GM19468 (cell line): Measurements from ENCODE around the gene MYO1G.

Experiments used
- ATAC-seq: cut with Tn5 transposase; IDR thresholded peaks from one replicate; pipeline ENCODE4 v1.9.1; 2021; ENCODE audit warnings: mild to moderate bottlenecking, moderate library complexity, moderate number of reproducible peaks; ENCODE audit not compliant: unreplicated experiment; ENCODE audit errors: extremely low read depth

MYO1G gene

DNA sequence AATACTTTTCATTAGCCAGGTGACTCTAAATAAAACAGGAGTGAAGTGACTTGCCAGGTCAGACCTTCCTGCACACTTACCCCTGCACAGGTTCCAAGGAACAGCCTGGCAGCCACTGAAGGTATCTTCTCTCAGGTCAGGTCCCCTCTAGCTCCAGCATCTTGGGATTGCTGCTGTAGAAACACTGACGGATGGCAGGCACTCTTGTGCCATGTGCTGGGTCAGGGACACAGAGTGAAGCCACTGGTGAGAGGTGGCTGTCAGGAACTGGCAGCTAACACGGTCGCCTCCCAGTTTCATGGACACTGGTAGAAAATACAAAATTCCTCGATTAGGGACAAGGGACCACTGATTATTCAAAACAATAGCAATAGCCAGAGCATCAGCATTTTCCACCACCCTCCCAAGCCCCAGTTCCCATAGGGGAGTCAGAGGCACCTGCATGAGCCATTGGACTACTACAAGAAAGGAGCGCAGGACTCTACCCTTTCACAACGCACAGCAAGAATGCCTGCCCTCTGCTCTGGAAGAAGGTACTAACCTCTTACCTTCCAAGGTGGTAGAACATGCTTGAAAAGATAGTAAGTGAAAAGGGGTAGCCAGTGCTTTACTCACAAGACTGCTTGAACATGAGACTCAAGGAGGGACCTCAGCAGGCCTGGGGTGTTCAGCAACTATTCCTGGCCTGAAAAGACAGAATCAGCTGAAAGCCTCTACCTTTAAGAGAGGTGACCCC lies 5.1 kb upstream of the MYO1G start:
- no peak for ATAC-seq

DNA sequence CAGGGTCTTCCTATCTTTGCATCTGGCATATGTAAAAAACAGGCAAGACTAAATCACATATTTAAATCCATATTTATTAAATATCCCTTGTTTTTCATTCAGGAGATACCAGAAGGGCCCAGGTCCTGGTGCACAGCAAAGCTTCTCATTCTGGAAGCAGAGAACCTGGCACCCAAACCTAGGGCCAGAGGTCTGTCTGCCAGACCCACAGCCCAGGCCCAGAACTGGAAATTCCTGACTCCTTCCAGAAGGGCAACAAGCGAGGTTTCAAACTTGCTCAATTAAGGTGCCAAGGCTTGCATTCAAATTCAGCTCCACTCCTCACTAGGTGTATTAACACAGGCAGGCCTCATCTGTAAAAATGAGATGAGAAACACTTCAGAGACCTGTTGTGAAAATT lies 4.2 kb upstream of the MYO1G start:
- ATAC-seq: no peak

DNA sequence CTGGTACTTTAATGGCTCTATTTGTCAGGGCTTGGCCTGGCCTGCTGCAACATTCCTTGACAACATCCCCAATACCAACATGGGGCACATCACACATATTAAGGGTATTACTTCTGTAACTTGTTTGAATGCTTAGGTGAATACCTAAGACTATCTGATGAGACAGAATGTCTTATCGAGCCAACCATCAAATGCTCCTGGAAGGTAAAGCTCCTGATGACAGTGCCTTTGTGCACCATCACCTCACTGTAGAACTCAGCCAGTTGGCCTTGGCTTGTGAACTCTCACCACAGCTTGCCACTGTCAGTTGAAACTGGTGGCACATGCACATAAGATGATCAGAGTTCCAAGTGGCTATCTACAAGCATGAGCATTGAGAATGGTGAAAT lies 3.7 kb upstream of the MYO1G start:
- ATAC-seq: no peak

DNA sequence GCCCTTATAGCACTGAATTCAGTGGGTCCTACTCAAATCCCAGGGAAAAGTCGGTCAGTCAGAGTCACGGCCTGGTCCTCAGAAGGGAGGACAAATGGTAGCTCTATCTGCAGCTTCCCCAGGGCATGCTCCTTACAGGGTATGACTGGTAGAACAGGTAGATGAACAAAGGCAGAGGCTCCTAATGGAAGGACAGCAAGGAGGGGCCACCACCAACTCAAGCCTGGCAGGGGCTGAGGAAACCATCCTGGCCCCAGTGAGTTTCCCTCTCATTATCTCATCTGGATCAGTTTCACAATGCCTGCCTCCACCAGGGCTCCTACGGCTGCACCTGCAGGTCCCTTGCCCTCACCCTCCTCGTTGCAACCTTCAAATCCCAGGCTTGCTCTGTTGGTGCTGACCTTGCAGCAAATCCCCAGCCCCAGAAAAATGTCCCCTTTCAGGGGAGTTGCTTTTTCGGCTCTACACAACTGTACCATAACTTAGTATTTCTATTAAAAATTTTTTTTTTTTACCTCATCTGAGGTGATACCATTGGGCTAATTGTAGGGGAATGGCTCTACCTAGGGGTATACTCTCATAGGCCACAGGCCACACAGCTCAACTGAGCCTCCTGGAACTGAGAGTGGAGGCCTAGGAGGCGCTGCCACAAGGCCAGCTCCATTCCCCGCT lies 2.4 kb upstream of the MYO1G start:
- no peak for ATAC-seq

DNA sequence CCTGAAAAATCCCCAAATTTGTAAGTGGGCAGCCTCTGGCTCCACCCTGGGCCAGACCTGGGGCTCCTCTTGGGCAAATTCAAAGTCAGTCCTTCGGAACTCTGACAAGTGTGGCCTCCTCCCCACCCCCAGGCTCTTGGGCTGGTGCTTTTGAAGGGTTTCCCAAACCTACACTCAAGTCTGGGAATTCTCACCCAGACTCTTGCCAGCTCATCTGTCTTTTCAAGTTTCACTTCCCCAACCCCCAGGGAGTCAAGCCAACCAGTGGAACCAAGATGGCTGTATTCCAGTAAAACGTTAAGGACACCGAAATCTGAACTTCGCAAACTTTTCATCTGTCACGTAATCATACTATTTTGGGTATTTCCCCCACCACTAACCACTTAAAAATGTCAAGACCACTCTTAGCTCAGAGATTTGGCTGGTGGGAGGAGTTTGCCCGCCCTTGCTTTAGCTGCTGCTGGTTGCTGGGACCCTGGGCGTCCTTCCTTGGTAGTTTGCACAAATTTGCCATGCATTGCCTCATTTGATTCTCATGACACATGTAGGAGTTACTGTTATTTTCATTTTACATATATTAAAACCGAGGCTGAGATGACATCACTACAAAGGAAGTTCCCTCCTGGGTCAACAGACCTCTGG lies 1.7 kb upstream of the MYO1G start:
- peak; percentile 10 for ATAC-seq

DNA sequence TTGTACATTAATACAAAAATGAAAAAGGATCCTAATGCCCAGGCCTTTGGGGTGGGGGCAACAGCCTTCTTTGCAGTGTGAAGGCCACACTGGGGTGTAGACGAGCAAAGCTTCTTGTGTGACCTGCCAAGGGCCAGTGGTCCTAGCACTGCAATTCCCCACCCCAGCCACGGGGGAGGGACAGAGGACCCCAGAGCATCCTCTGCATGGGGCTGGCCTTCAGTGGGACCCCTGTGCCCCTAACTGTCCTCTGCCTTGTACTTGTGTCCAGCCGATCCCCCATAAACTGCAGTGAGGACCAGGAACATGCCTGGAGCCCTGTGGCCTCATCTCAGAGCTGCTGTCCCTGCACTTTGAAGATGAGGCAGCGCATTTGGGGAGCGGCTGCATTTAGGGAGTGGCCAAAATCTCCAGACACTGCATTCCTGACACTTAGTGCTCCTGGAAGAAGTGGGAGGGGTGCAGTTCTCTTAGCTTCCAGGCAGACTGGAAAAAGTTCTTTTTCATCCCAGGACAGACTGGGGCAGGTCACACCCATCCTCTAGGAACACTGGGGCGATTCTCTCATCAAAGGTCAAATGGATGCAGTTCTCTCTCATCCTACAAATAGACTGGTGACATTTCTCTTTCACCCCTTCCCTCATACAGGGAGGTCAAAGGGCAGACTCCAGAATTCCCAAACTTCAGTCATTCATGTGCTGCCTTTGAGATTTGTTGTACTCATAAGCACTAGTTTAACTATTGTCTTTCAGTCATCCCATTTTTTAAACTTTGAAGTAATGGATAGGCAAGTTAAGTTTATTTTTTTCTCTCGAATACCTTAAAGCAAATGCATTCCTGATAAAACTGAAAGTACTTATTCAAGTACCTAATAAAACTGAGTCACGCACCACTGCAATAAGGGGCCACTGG lies 922 bp upstream of the MYO1G start:
- ATAC-seq: no peak

DNA sequence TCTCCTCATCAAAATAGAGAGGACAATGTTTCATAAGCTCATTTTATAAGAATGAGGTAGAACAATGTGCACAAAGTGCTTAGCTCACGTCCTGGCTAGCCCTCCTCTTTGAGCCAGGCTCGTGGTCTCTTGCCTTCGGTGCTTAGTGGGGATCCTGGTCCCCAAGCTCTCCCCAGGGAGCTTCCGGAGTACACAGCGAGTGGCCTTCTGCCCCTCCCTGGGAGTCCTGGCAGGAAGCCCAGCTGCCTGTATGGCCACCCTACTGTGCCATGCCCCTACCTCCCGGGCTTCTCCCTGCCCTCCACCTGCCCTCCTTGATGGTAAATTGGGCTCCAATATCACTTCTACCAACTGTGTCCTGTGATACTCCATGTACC lies 868 bp downstream of the MYO1G start:
- no peak for ATAC-seq

DNA sequence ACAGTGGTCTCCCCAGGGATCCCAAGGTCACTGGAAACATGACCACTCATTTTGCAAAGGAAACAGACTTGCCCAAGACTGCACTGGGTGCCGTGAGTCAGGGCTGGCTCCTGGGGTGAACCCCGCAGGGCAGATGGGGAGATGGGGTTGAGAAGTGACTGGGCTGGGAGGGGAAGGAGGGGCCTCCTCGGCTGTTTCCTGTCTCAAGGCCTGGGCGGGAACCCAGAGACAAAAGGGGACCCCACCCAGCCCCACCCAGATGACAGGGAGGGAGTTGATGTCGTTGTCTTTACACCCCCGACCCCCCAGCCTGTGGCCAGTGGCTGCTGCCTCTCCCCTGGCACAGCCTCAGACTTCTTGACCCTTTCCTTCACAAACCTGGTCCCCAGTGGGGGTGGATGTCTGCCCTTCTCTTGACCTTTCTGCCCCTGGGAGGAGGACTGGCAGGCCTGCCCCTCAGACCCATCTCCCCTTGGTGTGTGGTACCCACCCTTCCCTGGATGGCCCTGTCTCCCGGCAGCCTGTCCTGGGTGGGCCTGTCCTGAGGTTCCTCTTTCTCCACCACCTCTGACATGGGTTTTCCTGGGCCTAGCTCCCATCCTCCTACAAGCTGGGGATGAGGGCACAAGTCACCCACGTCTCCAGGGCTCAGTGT lies 1.4 kb downstream of the MYO1G start:
- no peak for ATAC-seq

DNA sequence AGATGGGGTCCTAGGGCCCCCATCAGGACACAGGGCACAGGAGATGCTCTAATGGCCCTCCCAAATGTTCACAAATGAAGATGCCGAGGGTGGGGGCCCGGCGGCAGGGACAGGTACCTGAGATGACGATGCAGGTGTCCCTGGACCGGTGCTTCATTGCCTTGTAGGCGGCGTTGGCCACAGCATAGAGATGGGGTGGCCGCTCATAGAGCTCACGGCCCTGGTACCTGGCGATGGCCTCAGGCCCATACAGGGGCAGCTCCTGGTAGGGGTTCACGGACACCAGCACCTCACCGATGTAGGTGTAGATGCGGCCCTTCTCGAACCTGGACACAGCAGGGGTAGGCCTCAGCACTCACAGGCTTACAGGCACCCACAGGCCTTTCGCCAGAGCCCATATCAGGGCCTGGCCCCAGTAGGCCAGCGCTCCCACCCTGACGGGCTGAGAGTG lies 2.0 kb downstream of the MYO1G start:
- no peak for ATAC-seq

DNA sequence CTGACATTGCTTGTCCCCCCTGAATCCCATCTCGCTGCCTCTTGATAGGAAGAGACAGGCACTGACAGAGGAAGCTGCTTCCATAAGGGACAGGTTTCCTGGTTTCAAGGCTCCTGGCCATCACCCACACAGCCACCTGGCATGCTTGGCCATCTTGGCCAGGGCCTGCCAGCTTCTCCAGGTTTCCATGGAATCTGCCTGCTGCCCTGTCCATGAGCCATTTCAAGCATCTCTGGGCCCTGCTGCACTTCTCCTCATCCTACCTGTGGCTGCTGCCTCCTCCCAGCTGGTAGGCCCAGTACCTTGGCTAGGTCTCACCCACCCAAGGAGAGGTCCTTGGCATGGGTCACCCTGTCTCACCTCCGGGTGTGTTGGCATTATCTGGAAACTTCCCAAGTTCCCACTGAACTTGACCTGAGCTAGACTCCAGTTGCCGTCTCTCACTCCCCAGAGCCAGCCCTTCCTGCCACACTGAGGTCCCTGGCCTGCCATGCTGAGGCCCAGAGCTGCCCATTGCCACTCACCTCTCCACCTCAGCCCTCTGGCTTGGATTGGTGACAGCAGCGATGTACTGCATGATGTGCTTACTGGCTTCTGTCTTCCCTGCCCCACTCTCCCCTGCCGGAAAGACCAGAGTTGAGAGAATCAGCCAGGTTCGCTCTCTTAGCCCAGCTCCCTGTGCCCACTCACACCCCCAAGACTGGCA lies 2.6 kb downstream of the MYO1G start:
- ATAC-seq: no peak

DNA sequence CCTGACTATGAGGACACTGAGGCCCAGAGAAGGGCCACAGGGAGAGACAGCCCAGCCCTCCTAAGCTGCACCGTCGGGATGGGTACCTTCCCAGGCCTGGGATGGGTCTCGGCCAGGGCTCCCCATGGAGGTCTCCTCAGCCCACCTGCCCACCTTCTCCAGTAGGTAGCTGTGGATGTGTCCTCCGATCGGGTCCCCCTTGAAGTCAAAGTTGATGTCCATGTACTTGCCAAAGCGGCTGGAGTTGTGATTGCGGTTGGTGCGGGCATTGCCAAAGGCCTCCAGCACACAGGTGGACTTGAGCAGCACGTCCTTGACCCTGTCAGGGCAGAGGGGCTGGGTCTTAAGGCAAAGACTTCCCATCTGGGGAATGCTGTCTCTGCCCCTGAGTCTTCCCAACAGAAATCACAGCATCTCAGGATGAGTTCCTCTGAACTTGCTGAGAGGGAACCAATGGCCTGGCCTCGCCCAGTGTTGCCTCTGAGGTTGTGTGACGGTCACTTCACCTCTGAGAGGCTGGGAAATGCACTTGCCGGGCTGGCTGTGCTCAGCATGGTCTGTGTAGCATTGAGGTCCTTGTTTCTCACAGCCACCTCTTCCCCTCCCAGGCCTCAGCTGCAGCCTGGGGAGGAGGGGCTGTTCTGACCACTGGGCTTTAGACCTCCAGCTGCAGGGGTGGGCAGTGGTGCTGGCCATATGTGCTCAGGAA lies 3.3 kb downstream of the MYO1G start:
- no peak for ATAC-seq

DNA sequence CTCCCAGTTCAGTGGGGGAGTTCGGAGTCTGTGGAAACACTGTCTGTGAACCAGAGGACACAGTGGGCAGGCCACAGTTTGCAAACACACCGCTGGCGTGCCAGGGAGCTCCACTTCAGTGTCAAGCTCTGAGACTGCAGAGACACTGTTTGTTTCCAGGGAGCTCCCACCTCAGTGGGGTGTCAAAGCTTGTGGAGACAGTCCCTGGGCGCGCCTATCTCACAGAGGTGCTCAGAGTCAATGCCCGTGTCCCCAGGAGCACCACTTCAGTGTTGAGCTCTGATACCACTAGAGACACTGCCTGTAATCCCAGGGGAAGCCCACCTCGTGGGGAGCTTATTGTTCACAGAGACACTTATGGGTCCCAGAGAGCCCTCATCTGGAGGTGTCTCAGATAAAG lies 4.3 kb downstream of the MYO1G start:
- ATAC-seq: no peak

DNA sequence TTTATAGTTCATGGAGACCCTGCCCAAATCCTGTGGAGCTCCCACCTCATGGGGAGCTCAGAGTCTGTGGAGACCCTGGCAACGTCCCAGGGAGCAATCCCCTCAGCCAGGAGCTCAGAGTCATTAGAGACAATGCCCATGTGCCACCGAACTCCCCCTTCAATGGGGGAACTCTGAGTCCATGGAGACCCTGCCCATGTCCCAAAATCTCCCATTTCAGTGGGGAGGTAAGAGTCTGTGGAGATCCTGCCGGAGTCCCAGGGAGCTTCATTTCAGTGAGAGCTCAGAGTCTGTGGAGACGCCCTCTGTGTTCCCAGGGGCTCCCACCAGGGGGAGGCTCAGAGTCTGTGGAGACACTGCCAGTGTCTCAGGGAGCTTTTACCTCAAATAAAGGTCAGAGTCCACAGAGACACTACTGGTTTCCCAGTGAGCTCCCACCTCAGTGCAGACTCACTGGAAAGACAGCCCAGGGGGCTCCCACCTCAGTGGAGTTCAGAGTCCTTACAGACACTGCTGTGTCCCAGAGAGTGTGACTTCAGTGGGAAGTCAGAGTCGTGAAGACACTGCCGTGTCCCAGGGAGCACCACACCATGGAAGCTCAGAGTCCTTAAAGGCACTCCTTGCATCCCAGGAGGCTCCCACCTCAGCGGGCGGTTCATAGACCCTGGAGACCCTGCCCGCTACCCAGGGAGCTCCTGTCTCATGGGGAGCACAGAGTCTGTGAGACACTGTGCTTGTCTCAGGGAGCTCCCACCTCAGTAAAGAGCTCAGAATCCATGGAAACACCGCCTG lies 5.0 kb downstream of the MYO1G start:
- ATAC-seq: no peak

DNA sequence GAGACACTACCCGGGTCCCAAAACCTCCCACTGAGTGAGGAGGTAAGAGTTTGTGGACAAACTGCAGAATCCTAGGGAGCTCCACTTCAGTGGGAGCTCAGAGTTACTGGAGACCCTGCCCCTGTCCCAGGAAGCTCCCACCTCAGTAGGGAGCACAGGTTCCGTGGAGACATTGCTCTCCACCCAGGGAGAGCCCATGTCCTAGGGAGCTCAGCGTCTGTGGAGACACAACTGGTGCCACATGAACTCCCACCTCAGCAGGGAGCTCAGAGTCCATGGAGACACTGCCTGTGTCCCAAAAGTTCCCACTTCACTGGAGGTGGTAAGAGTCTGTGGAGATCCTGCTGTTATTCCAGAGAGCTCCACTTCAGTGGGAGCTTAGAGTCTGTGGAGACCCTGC lies 6.3 kb downstream of the MYO1G start:
- no peak for ATAC-seq

DNA sequence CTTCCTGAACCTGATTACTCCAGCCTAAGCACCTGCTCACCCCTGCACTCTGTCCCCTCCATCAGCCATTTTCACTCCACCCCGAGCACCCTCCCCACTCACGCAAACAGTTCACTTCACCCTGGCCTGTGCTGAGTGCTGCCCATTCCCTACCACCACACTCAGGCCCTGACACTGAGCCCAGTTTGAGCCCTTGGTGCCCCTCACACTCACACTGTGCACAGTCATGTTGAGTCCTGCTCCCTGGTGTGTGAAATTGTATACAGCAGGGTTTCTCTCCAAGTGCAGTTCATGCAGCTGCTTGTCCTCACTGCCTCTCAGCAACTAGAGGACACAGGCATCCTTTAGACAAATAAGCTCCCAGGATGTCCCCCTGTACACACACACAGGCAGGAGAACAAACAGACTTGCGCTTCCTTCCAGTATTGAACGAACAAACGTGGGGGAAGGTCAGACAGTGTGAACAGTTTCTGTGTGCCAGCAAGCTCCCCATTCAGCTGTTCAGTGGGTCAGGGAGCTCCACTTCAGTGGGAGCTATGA lies 6.8 kb downstream of the MYO1G start:
- no peak for ATAC-seq

DNA sequence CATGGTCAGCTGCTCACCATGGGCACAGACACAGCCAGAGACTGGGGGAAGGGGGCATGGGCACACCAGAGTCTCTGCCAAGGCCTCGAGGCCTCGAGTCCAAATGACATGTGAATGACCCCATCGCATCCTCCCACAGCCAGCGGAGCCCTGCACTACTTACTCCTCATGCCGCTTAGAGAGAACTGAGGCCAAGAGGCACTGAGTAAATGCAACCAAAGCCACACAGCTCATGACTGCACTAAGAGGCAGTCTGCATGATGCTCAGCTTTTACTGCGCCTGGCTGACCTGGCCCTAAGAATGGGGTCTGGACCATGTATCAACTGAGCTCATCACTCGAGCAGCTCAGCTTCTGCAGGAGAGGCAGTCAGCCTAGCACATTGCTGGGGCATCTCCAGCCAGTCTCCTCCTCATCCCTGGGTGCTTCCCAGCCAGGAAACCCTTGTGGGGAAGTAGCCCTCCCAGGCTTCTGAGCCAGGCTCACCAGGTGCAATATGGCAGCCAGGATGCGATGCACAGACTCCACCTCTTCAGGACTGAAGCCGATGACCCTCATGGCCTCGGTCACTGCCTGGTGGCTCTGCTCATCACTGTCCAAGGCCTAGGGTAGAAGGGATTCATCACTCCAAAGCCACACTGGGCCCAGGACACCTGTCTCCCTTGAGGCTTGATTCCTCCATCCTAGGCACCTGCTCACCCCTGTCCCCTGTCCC lies 7.5 kb downstream of the MYO1G start:
- no peak for ATAC-seq

DNA sequence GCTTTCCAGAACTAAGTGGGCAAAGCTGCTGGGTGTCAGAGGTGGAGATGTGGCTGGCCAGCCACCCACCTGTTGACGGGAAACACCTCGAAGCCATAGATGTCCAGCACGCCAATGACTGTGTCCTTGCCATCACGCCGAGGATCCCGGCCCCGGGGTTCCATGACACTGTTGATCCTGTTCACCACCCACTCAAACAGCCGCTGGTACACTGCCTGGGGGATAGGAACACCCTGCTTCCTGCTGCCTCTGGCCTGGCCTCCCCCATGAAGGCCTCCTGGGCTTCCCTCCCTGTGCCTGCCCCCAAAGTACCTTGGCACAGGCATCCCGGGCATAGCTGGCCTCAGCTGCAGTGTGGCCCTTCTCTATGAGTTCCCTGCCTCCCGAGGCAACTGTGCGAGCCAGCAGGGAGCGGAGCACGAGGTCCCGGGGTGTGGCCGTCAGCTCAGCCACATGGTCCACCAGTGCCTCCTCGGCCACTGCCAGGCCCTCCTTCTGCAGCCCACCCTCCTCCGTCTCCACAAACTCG lies 8.2 kb downstream of the MYO1G start:
- no peak for ATAC-seq
